B cell (primary cell): ENCODE results near the gene HNRNPC. TPM values are rescaled to one million over a fixed set of nuclear protein-coding genes. Genes with fewer than 3 reads are reported as not detected.

Source experiments
- ATAC-seq: fragments of 200-7000 bp; cut with Tn5 transposase; one replicate; pipeline ENCODE4 v1.10.0; 2021; ENCODE audit warnings: low read depth, mild to moderate bottlenecking, moderate number of reproducible peaks, moderate library complexity
- CTCF ChIA-PET: fragments of 350-600 bp; sonication (Branson Sonifier 250); formaldehyde crosslinking; loops from one replicate; lab custom pipeline; 2021; ENCODE audit warnings: antibody characterized with exemption, inconsistent platforms; lab: Charles Lee
- POLR2A ChIA-PET: fragments of 350-600 bp; sonication (Branson Sonifier 250); formaldehyde crosslinking; loops from one replicate; lab custom pipeline; 2021; ENCODE audit warnings: antibody characterized with exemption; lab: Charles Lee
- DNase-seq: peaks from one replicate; pipeline ENCODE4 v3.0.0; 2013
- H2AFZ ChIP-seq: 2 replicates; pipeline ENCODE4 v1.6.1; 2012; ENCODE audit warnings: mild to moderate bottlenecking, low read depth, low read length; ENCODE audit not compliant: insufficient read depth, poor library complexity, severe bottlenecking
- H3K27ac ChIP-seq, 2 donors: 1 replicate in 1 of 2; 2 replicates in 1 of 2; pipeline ENCODE4 v1.5.1; 2012 to 2013; ENCODE audit warnings: low read length in 2 of 2, mild to moderate bottlenecking in 2 of 2, moderate library complexity in 1 of 2
- H3K27me3 ChIP-seq, 4 experiments: fragments of 200-600 bp in 1 of 4; sonication (generic) in 1 of 4; replicated peaks in 1 of 4; 1 replicate in 2 of 4; 2 replicates in 2 of 4; pipeline versions ENCODE4 v1.6.1 to v1.7.0; 2013 to 2016; ENCODE audit warnings: low read length in 3 of 4, mild to moderate bottlenecking in 2 of 4, mixed read lengths in 1 of 4, moderate library complexity in 1 of 4; ENCODE audit not compliant: insufficient read depth in 4 of 4, control insufficient read depth in 3 of 4; ENCODE audit errors: control extremely low read depth in 1 of 4
- H3K36me3 ChIP-seq, 2 experiments: replicated peaks in 1 of 2; 1 replicate in 1 of 2; 2 replicates in 1 of 2; pipeline versions ENCODE4 v1.6.1 to v1.7.1; 2013; ENCODE audit warnings: low read length in 1 of 2; ENCODE audit not compliant: insufficient read depth in 2 of 2, control insufficient read depth in 1 of 2; ENCODE audit errors: control extremely low read depth in 1 of 2, extremely low read depth in 1 of 2
- H3K4me1 ChIP-seq, 2 donors: fragments of 200-600 bp in 1 of 2; sonication (generic) in 1 of 2; 1 replicate in 1 of 2; 2 replicates in 1 of 2; pipeline versions ENCODE4 v1.5.1 to v1.6.1; 2013 to 2017; ENCODE audit warnings: low read length in 2 of 2; ENCODE audit not compliant: control insufficient read depth in 2 of 2, insufficient read depth in 2 of 2
- H3K4me2 ChIP-seq: replicated peaks from 2 replicates; pipeline ENCODE3; 2012; ENCODE audit warnings: mild to moderate bottlenecking, low read depth, low read length; ENCODE audit not compliant: poor library complexity, severe bottlenecking
- H3K4me3 ChIP-seq, 5 experiments: fragments of 200-600 bp in 1 of 5; sonication (generic) in 1 of 5; 1 replicate in 3 of 5; 2 replicates in 2 of 5; pipeline versions ENCODE4 v1.5.1 to v1.7.0; 2011 to 2016; ENCODE audit warnings: low read length in 4 of 5, mild to moderate bottlenecking in 4 of 5, low read depth in 2 of 5, control low read depth in 1 of 5, moderate library complexity in 1 of 5; ENCODE audit not compliant: insufficient read depth in 1 of 5; ENCODE audit errors: control extremely low read depth in 1 of 5, extremely low read depth in 1 of 5
- H3K79me2 ChIP-seq: fragments of 200-600 bp; sonication (generic); one replicate; pipeline ENCODE4 v1.6.0; 2016; ENCODE audit warnings: low read length; ENCODE audit not compliant: control insufficient read depth, insufficient read depth
- H3K9ac ChIP-seq: fragments of 200-600 bp; sonication (generic); 2 replicates; pipeline ENCODE4 v1.6.1; 2017; ENCODE audit warnings: mild to moderate bottlenecking, low read length, moderate library complexity
- H3K9me3 ChIP-seq, 3 donors: one replicate each; pipeline versions ENCODE4 v1.6.1 to v1.7.1; 2013; ENCODE audit warnings: low read length in 2 of 3; ENCODE audit not compliant: control insufficient read depth in 2 of 3, insufficient read depth in 1 of 3; ENCODE audit errors: control extremely low read depth in 1 of 3
- H4K20me1 ChIP-seq: 2 replicates; pipeline ENCODE4 v1.6.0; 2012; ENCODE audit warnings: mild to moderate bottlenecking, low read length; ENCODE audit not compliant: insufficient read depth, control insufficient read depth, poor library complexity, severe bottlenecking
- H3K27ac Mint-ChIP-seq: one replicate; pipeline ENCODE4 v1.8.0; 2021; ENCODE audit warnings: mixed read lengths
- H3K27me3 Mint-ChIP-seq: one replicate; pipeline ENCODE4 v1.8.0; 2021; ENCODE audit warnings: mixed read lengths
- H3K4me1 Mint-ChIP-seq: one replicate; pipeline ENCODE4 v1.8.0; 2021; ENCODE audit warnings: mixed read lengths
- H3K4me3 Mint-ChIP-seq: one replicate; pipeline ENCODE4 v1.8.0; 2021; ENCODE audit warnings: mixed read lengths
- H3K9me3 Mint-ChIP-seq: one replicate; pipeline ENCODE4 v1.8.0; 2022; ENCODE audit warnings: mixed read lengths; ENCODE audit not compliant: insufficient read depth
- CTCF ChIP-seq: fragments of 200-600 bp; IDR thresholded peaks from one replicate; pipeline ENCODE4 v1.8.0; 2022; ENCODE audit warnings: antibody characterized with exemption, mild to moderate bottlenecking
- EZH2 ChIP-seq: IDR thresholded peaks from 2 replicates; pipeline ENCODE4 v1.6.1; 2012; ENCODE audit warnings: borderline replicate concordance, low read depth, mild to moderate bottlenecking, moderate library complexity, low read length; ENCODE audit not compliant: insufficient read depth, poor library complexity, severe bottlenecking
- WGBS: methylation state at CpG from one replicate; pipeline ENCODE4 v1.1.5; 2013; ENCODE audit warnings: missing lambda C conversion rate; ENCODE audit not compliant: insufficient coverage; 5-methylcytosine and 5-hydroxymethylcytosine counted together
- intact Hi-C: fragments of 100-400 bp; cut with micrococcal nuclease; formaldehyde crosslinking; loops from one replicate; pipeline ENCODE4 v1.10.0; 2022
- polyA plus RNA-seq: library from polyadenylated mRNA; depleted of rRNA; stranded (reverse); fragments of >200 nt; gene quantifications from 2 replicates; pipeline ENCODE4 v1.2.3, GENCODE V29; 2012
- total RNA-seq, 2 donors: library from RNA; stranded (reverse); fragments of 120-200 nt in 1 of 2; gene quantifications; 1 replicate in 1 of 2; 2 replicates in 1 of 2; pipeline versions ENCODE4 v1.2.3 to v1.2.4, GENCODE V29; 2013 to 2022

HNRNPC gene
- total and polyA plus RNA-seq, 2 donors (not counting 1 experiment from before 2014, with no cell fraction given): 358 to 497 TPM

- Histone ChIP-seq H3K9me3 (no peaks in the 10 kb centered on the region), H3K4me2 (no peak overlapping the region), H2AFZ (no peak overlapping the region), H3K27ac (no peak overlapping the region), H3K9ac (no peak overlapping the region), H3K79me2 (peaks cover 100% of the 10 kb centered on the region), H3K4me3 (no peak overlapping the region), H3K27me3 (no peaks in the 10 kb centered on the region), H3K36me3 (peaks cover 7 to 84% of the 10 kb centered on the region in 2 experiments), H3K4me1 (peaks cover 14% of the 10 kb centered on the region in 2 donors), H4K20me1 (peaks cover 96% of the 10 kb centered on the region)
- POLR2A ChIA-PET: no interaction called here
- Mint-ChIP-seq H3K4me3 (no peak overlapping the region), H3K27me3 (no peaks in the 10 kb centered on the region), H3K4me1 (peaks cover 54% of the 10 kb centered on the region), H3K27ac (peak overlapping the region; percentile 2), H3K9me3 (no peaks in the 10 kb centered on the region)
- CTCF ChIA-PET: interaction anchor here (0.8 kb wide), 1 partner anchor 166 kb away, joined by 4 read pairs; no protein-coding TSS in a partner anchor
- intact Hi-C loops: no loop called here
- TF ChIP-seq EZH2: no peak
- TF ChIP-seq CTCF: no peak
- DNase-seq (no peak), ATAC-seq (no peak)
- WGBS: 95% methylated on average over 2 of the region's 2 CpGs
Observed at GRCh38 chr14:21219120-21219519, 50.1 kb downstream of the HNRNPC start.

- Mint-ChIP-seq H3K9me3 (no peaks in the 10 kb centered on the region), H3K27ac (peak overlapping the region; percentile 17), H3K27me3 (no peaks in the 10 kb centered on the region), H3K4me1 (peaks cover 40% of the 10 kb centered on the region), H3K4me3 (peak overlapping the region; percentile 13)
- Histone ChIP-seq H3K9ac (no peak overlapping the region), H3K9me3 (no peaks in the 10 kb centered on the region), H3K36me3 (peaks cover 13 to 90% of the 10 kb centered on the region in 2 experiments), H4K20me1 (peaks cover 87% of the 10 kb centered on the region), H2AFZ (no peak overlapping the region), H3K27ac (peak overlapping the region in 1 of 2 donors; percentile 47), H3K79me2 (peaks cover 96% of the 10 kb centered on the region), H3K27me3 (no peaks in the 10 kb centered on the region), H3K4me3 (no peak overlapping the region), H3K4me1 (peaks cover 14 to 18% of the 10 kb centered on the region in 2 donors), H3K4me2 (no peak overlapping the region)
- ChIA-PET POLR2A (interaction anchor here (1.2 kb wide), 1 partner anchor 13 kb away, joined by 3 read pairs; no protein-coding TSS in a partner anchor), CTCF (interaction anchor here (0.7 kb wide), 1 partner anchor 341 kb away, joined by 4 read pairs; no protein-coding TSS in a partner anchor)
- WGBS: no CpG with 5 or more reads among the region's 4 CpGs
- no peak for ATAC-seq
- no peak for TF ChIP-seq EZH2
- TF ChIP-seq CTCF: no peak
- intact Hi-C loops: no loop called here
- no peak for DNase-seq
Observed at GRCh38 chr14:21215879-21216251, 53.4 kb downstream of the HNRNPC start.
